Tongue (tissue), 2 donors: ENCODE data around the gene CC2D1A. TPM values are rescaled to one million over a fixed set of nuclear protein-coding genes. Genes with fewer than 3 reads are reported as not detected.
"Not testable (repeated sequence)": the region's sequence is repeated elsewhere in the genome, so short reads cannot be mapped to it uniquely, and the experiment has no call there.

Experiments
- DNase-seq: peaks from one replicate; pipeline ENCODE4 v3.0.0-alpha.2; 2015
- total RNA-seq: library from RNA; depleted of rRNA; stranded (reverse); fragments of >200 nt; gene quantifications from one replicate; pipeline ENCODE4 v1.2.3, GENCODE V29; 2014

The CC2D1A gene
- total RNA-seq, 1 donor from 2014 or later = 11.9 TPM

- DNase-seq = no peak
Measured at GRCh38 chr19:13908674-13909073, 2.7 kb downstream of the CC2D1A start.

GRCh38 chr19:13909430-13909829 lies 3.4 kb downstream of the CC2D1A start:
- DNase-seq = no peak

DNA sequence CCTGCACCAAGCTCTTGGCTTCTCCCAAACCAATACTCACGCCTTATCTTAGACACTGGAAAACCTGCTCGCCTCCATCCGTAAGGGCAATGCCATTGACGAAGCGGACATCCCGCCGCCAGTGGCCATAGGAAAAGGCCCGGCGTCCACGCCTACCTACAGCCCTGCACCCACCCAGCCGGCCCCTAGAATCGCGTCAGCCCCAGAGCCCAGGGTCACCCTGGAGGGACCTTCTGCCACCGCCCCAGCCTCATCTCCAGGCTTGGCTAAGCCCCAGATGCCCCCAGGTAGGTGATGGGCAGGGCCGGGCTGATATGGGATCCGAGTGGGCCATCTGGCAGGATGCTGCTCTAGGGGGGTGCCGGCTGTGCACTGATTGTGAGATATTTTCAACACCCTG lies 7.4 kb downstream of the CC2D1A start:
- no peak for DNase-seq

DNA sequence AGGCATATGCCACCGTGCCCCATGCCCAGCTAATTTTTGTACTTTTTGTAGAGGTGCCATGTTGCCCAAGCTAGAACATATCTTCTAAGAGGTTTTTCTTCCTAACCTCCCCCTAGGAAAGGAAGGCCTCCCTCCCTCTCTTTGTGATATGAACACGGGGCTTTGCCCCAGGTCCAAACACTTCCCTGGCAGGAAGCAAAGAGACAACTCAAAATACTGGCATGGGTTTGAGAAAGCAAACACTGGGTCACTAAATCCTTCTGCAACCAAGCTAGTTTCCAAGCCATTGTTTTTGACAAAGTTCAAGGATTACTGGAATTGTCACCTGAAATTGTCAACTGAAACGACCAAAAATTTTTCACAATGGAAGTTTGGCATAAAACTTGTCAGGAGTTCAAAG lies 8.8 kb downstream of the CC2D1A start:
- no peak for DNase-seq

GRCh38 chr19:13917888-13918406 lies 11.9 kb downstream of the CC2D1A start:
- no peak for DNase-seq

DNA sequence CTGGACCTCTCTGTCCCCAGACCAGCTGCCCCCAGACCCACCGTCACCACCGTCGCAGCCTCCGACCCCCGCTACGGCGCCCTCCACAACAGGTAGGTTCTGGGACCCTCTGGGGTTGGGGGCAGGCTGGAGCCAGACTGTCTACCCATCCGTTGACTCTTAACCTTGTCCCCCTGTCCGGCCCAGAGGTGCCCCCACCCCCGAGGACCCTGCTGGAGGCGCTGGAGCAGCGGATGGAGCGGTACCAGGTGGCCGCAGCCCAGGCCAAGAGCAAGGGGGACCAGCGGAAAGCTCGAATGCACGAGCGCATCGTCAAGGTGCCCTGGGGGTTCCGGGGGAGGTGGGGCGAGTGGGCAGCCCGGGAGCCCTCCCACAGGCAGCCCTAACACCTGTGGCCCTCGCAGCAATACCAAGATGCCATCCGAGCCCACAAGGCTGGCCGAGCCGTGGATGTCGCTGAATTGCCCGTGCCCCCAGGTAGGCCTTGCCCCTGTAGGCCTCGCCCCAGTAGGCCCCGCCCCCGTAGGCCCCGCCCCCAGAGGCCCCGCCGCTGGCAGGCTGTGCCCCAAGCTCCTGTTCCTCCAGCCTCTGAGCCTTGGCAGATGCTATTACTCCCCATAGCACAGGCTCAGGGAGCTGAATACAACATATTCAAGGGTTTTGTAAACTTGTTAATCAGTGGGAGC lies 12.9 kb downstream of the CC2D1A start:
- DNase-seq = no peak

- DNase-seq = no peak
Measured at GRCh38 chr19:13920524-13920923, 14.5 kb downstream of the CC2D1A start.

DNA sequence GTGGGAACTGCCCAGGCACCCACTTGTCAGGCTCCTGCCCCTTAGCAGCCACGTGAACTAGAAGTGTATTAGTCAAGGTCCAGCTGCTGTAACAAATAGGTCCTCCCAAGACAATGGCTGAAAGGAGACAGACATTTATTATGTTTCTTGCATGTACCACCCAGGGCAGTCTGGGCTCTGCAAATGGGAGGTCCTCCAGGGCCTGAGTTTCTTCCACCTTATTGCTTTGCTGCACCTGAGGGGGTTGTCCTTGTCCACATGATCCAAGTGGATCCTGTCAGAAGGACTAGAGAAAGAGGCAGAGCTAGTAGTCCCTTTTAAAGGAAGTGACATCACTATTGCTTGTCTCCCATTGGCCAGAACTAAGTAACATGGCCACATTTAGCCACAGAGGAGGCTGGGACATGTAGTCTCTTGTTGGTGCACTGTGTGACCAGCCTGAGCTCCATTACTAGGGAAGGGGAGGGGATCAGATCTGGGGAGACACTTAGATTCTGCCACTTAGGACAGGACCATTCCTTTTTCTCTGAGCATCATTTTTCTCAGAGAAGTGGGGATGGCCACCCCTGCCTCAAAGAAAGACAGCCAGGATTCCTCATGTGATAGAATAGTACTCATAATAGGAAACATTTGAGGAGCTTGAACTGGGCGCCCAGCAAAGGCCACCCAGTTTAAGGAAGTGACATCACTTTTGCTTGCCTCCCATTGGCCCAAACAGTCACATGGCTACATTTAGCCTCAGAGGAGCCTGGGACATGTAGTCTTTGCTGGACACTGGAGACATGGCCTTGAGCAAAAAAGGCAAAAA lies 15.1 kb downstream of the CC2D1A start:
- peak; percentile 51 for DNase-seq

DNA sequence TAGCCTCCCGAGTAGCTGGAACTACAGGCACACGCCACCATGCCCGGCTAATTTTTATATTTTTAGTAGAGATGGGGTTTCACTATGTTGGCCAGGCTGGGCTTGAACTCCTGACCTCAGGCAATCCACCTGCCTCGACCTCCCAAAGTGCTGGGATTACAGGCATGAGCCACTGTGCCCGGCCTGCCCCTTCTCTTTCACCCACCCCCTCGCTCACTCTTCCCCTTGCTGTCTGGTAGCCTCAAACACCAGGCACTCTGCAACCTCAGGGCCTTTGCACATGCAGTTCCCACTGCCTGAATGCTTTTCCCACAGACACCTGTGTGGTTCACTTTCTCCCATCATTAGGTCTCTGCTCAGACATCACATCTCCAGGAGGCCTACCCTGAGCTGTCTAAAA lies 16.1 kb downstream of the CC2D1A start:
- DNase-seq = not testable (repeated sequence)

GRCh38 chr19:13923194-13923987 lies 17.4 kb downstream of the CC2D1A start:
- DNase-seq = no peak

DNA sequence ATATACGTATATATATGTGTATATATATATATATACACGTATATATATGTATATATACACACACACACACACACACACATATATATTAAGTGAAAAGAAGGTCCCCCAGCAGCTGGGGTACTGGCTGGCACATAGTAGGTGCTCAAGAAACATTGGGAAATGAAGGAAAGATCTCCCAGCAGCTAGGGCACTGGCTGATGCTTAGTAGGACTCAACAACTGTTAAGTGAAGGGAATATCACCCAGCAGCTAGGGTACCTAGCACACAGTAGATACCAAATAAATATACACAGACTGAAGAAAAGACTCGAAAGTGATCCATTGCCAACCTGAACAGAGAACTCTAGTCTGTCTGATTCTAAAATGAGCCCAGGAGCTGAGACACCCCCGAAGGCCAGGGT lies 20.0 kb downstream of the CC2D1A start:
- no peak for DNase-seq

- no peak for DNase-seq
Measured at GRCh38 chr19:13926715-13927114, 20.7 kb downstream of the CC2D1A start.

- DNase-seq = no peak
Measured at GRCh38 chr19:13929340-13929739, 23.3 kb downstream of the CC2D1A start.

- no peak for DNase-seq
Measured at GRCh38 chr19:13929956-13930355, 24.0 kb downstream of the CC2D1A start.

DNA sequence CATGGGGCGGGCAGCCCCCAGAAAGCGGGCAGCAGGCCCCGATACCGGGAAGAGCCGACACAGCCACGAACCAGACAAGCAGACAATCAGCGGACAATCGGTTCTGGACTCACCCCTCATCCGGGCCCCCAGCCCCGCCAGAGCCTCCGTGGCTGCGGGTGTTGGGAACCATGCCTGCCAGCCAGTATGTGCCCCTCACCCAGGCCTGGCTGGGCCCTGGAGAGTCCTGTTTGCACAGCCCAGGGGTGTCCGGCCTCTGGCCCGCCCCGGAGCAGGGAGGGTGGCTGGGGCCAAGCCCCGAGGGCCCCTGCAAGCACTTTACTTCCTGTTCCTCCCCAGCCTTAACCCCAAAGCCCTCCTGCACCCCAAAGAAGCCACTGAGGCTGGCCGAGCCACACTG lies 24.4 kb downstream of the CC2D1A start:
- DNase-seq = no peak

GRCh38 chr19:13931391-13932148 lies 25.6 kb downstream of the CC2D1A start:
- DNase-seq = no peak

DNA sequence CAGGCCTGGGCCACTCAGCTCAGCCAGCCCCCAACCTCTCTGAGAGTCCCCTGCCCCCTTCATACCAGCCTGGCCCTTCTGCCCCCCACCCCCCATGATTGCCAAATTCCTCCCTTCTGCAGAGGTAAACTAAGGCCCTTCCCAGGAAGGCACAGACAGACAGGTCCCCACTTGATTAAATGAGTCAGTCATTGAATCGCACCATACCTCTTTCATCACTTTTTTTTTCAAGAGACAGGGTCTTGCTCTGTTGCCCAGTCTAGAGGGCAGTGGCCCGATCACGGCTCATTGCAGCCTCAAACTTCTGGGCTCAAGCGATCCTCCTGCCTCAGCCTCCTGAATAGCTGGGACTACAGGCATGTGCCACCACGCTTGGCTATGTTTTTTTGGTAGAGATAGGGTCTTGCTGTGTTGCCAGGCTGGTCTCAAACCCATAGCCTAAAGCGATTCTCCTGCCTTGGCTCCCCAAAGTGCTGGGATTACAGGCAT lies 26.2 kb downstream of the CC2D1A start:
- no peak for DNase-seq

DNA sequence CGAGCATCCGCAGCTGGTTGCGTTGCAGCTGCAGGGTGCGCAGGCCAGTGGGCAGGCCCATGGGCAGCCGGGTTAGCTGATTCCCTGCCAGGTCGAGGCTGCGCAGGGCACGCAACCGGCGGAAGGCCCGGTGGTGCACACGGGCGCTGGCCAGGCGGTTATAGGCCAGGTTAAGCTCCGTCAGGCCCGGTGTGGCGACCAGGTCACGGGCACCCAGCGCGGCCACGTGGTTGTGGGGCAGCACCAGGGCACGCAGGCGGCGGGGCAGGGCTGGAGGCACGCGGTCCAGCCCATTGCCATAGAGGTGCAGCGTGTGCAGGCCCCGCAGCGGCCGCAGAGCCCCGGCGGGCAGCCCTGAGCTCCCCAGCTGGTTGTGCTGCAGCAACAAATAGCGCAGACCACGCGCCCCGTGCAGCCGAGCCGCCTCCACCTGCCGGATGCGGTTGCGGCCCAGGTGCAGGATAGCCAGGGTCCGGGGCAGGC lies 27.0 kb downstream of the CC2D1A start:
- DNase-seq = no peak

DNA sequence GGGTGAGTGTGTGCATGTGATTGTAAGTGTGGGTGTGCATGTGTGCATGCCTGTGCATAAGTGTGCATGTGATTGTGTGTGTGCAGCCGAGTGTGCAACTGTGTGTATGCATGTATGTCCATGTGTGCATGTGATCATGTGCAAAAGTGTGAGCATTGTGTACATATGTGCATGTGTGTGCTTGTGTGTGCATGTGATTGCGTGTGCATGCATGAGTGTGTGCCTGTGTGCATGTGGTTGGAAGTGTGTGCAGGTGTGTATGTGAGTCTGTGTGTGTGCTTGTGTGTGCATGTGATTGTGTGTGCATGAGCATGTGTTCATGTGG lies 28.7 kb downstream of the CC2D1A start:
- no peak for DNase-seq

- no peak for DNase-seq
Measured at GRCh38 chr19:13935765-13936510, 29.9 kb downstream of the CC2D1A start.
